GM06990 (cell line): ENCODE data around the gene CDK5RAP1.

Experiments
- DNase-seq: peaks from one replicate; pipeline ENCODE4 v3.0.0-alpha.2; 2011; ENCODE audit not compliant: insufficient read length; ENCODE audit errors: extremely low read depth
- H3K27me3 ChIP-seq: replicated peaks from 2 replicates; pipeline ENCODE4 v1.6.0; 2011; ENCODE audit warnings: low read length; ENCODE audit not compliant: control insufficient read depth, insufficient read depth
- H3K36me3 ChIP-seq: 2 replicates; pipeline ENCODE4 v1.5.1; 2011; ENCODE audit warnings: low read length; ENCODE audit not compliant: control insufficient read depth, insufficient read depth
- H3K4me3 ChIP-seq: replicated peaks from 2 replicates; pipeline ENCODE4 v1.5.1; 2011; ENCODE audit warnings: low read depth, mild to moderate bottlenecking, control low read depth, low read length
- TF ChIP-seq, protein P1 (sequence below): IDR thresholded peaks from 2 replicates; pipeline ENCODE4 v1.5.1; 2011; ENCODE audit warnings: low read length, control low read depth, mild to moderate bottlenecking, inconsistent platforms; ENCODE audit not compliant: insufficient read depth, poor library complexity, severe bottlenecking

Gene CDK5RAP1

DNA sequence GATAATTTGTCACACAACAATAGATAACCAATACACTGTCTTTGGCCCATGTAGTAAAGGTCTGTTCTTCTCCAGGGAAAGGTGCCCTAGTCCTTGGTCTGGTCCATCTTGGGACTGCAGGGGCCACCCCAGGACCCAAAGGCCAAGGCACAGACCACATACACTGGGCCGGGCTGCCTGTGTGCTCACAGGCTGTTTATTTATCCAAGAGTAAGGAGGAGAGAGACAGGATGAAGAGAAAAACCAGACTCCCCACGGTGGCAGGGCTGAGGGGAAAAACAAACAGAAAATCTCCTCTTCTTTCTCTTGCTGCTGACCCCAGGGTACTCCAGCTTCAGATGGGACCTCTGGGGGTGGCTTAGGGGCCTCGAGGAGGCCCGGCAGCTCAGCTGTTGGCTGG, 6.5 kb upstream of the CDK5RAP1 start:
- TF ChIP-seq, protein P1, sequence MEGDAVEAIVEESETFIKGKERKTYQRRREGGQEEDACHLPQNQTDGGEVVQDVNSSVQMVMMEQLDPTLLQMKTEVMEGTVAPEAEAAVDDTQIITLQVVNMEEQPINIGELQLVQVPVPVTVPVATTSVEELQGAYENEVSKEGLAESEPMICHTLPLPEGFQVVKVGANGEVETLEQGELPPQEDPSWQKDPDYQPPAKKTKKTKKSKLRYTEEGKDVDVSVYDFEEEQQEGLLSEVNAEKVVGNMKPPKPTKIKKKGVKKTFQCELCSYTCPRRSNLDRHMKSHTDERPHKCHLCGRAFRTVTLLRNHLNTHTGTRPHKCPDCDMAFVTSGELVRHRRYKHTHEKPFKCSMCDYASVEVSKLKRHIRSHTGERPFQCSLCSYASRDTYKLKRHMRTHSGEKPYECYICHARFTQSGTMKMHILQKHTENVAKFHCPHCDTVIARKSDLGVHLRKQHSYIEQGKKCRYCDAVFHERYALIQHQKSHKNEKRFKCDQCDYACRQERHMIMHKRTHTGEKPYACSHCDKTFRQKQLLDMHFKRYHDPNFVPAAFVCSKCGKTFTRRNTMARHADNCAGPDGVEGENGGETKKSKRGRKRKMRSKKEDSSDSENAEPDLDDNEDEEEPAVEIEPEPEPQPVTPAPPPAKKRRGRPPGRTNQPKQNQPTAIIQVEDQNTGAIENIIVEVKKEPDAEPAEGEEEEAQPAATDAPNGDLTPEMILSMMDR, result no peak
- H3K4me3 ChIP-seq, result no peak overlapping the region
- peaks cover 6% of the 10 kb centered on the region for H3K36me3 ChIP-seq
- no peaks in the 10 kb centered on the region for H3K27me3 ChIP-seq
- DNase-seq, result no peak

DNA sequence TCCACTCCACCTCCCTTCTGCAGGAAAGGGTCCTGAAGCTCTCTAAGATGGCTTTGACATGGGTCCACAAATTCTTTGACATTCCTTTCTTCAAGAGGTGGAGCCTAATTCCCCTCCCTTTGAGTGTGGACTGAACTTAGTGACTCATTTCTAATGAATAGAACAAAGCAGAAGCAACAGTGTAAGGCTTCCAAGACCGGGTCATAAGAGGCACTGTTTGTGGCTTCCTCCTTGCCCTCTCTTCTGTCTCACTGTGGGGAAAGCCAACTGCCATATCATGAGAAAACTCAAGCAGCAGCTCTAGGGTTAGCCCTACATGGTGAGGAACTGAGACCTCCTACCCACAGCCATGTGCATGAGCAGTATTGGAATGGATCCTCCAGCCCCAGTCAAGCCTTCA, 5.9 kb upstream of the CDK5RAP1 start:
- no peaks in the 10 kb centered on the region for H3K27me3 ChIP-seq
- peaks cover 3% of the 10 kb centered on the region; the same call in 1 of the 2 replicates for H3K36me3 ChIP-seq
- H3K4me3 ChIP-seq, result no peak overlapping the region
- TF ChIP-seq, protein P1, result no peak
- no peak for DNase-seq

GRCh38 chr20:33404281-33404680, 3.0 kb upstream of the CDK5RAP1 start:
- DNase-seq, result no peak
- H3K4me3 ChIP-seq, result no peak overlapping the region
- H3K36me3 ChIP-seq, result no peaks in the 10 kb centered on the region
- TF ChIP-seq, protein P1, result no peak
- H3K27me3 ChIP-seq, result no peaks in the 10 kb centered on the region

GRCh38 chr20:33401921-33402369, 626 bp upstream of the CDK5RAP1 start:
- Histone ChIP-seq H3K36me3 (no peaks in the 10 kb centered on the region), H3K4me3 (peak overlapping the region; percentile 74), H3K27me3 (no peaks in the 10 kb centered on the region)
- TF ChIP-seq, protein P1, result no peak
- DNase-seq, result no peak

- DNase-seq, result no peak
- H3K27me3 ChIP-seq, result no peaks in the 10 kb centered on the region
- TF ChIP-seq, protein P1, result peak; percentile 19
These were observed 521 bp downstream of the CDK5RAP1 start for GRCh38 chr20:33400812-33401183.

DNA sequence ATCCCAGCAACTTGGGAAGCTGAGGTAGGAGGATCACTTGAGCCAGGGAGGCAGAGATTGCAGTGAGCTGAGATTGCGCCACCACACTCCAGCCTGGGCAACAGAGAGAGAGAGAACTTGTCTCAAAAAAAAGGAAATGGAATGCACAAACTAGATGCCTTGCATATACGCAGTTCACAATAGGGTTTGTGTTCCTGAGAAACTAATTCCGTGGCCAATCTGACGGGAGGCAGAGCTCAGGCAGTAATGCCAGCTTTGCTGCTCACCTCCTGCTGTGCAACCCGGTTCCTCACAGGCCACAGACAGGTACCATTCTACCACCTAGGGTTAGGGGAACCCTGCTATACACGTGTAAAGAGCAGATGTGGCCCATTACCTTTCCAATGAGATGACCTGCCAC, 1.4 kb downstream of the CDK5RAP1 start:
- peaks cover 1% of the 10 kb centered on the region for H3K36me3 ChIP-seq
- TF ChIP-seq, protein P1, result no peak
- peak overlapping the region; percentile 74 for H3K4me3 ChIP-seq
- H3K27me3 ChIP-seq, result no peaks in the 10 kb centered on the region
- no peak for DNase-seq

More at GRCh38 chr20:33400812-33401183, 521 bp downstream of the CDK5RAP1 start:
- Histone ChIP-seq H3K4me3 (peak overlapping the region; percentile 74), H3K36me3 (no peaks in the 10 kb centered on the region; the same call in 1 of the 2 replicates)
